ENCODE measurements around the gene RBMY1D. TPM values are rescaled to one million over a fixed set of nuclear protein-coding genes. Genes with fewer than 3 reads are reported as not detected.

Gene RBMY1D
- not detected in 5 replicates for total RNA-seq (2022; extraction: Qiagen RNA extraction)

DNA sequence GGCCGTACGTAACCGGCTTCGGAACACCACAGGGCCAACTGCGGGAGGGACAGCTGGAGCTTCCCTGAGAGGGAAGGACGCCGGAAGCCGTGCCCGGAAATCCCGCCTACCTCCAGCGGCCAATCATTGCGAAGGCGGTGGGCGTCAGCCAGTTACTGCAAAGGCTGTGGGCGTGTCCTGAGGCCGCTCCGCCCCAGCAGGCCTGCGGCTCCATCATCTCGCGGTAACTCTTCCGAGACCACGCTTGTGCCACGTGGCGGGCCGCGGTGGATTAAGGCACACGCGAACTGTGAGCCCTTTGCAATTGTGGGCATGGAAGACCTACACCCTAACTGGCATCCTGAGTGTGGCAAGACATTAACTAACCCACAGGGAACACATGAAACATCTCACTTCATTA is at the start of gene RBMY1D:
TSS of gene RBMY1D (minus strand) at position 101 of the 400 bp plus-strand sequence. CDS start 2,013 bp downstream, outside the sequence.

DNA sequence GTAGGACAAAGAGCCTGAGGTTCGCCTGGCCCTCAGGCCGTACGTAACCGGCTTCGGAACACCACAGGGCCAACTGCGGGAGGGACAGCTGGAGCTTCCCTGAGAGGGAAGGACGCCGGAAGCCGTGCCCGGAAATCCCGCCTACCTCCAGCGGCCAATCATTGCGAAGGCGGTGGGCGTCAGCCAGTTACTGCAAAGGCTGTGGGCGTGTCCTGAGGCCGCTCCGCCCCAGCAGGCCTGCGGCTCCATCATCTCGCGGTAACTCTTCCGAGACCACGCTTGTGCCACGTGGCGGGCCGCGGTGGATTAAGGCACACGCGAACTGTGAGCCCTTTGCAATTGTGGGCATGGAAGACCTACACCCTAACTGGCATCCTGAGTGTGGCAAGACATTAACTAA is 23.6 kb upstream of the RBMY1D start, which contains the start of gene RBMY1E:
TSS of gene RBMY1E (minus strand) at position 101 of the 400 bp plus-strand sequence. CDS start 1,978 bp downstream, outside the sequence.

Other genes with a start within 250 kb of the RBMY1D start
- gene RBMY1E, start 23.5 kb upstream of the RBMY1D start, total RNA-seq (2022; extraction: Qiagen RNA extraction), result not detected in 5 replicates